ENCODE data around the gene RNU6-7. TPM values are rescaled to one million over a fixed set of nuclear protein-coding genes. Genes with fewer than 3 reads are reported as not detected.

Gene RNU6-7
- total and polyA plus RNA-seq, 4 donors, result not detected

- H3K27me3 ChIP-seq (ENCODE audit: control insufficient read depth in 3 of 3, insufficient read depth in 3 of 3, low read length in 2 of 3), result no peaks in the 10 kb centered on the region
- 89 to 92% methylated on average over 4 of the region's 4 CpGs for WGBS, 2 donors
These were observed 47.9 kb downstream of the RNU6-7 start for GRCh38 chr14:32249780-32250179.

GRCh38 chr14:32250681-32251080, 48.8 kb downstream of the RNU6-7 start:
- 84 to 86% methylated on average over 3 of the region's 3 CpGs for WGBS, 2 donors

More at GRCh38 chr14:32249780-32250179, 47.9 kb downstream of the RNU6-7 start:
- no peak for DNase-seq
- no peak for ATAC-seq (ENCODE audit: insufficient read depth, low FRiP score)
- Histone ChIP-seq H3K4me1 (ENCODE audit: control insufficient read depth in 5 of 5, insufficient read depth in 5 of 5, low read length in 5 of 5) (peaks cover 0 to 11% (median 4%) of the 10 kb centered on the region in 5 donors), H3K36me3 (ENCODE audit: control insufficient read depth in 4 of 4, insufficient read depth in 4 of 4, low read length in 4 of 4) (no peaks in the 10 kb centered on the region), H3K9ac (ENCODE audit: insufficient read depth in 1 of 2, low read length in 2 of 2) (no peak overlapping the region), H3K9me3 (ENCODE audit: control insufficient read depth in 4 of 4, insufficient read depth in 3 of 4, low read length in 3 of 4) (no peaks in the 10 kb centered on the region), H3K4me3 (no peak overlapping the region), H3K27ac (ENCODE audit: low read depth in 1 of 2, low read length in 1 of 2) (no peak overlapping the region)
- TF ChIP-seq CTCF (IDR thresholded peaks at IDR 0.05; ENCODE audit: control extremely low read depth, extremely low read depth), result no peak

GRCh38 chr14:32251530-32251929, 49.7 kb downstream of the RNU6-7 start:
- WGBS, 2 donors, result 58 to 71% methylated on average over 4 of the region's 4 CpGs
- H3K9ac ChIP-seq (ENCODE audit: insufficient read depth in 1 of 2, low read length in 2 of 2), result no peak overlapping the region
- no peaks in the 10 kb centered on the region for H3K36me3 ChIP-seq (ENCODE audit: control insufficient read depth in 4 of 4, insufficient read depth in 4 of 4, low read length in 4 of 4)
- H3K4me1 ChIP-seq (ENCODE audit: control insufficient read depth in 5 of 5, insufficient read depth in 5 of 5, low read length in 5 of 5), result peaks cover 0 to 13% (median 4%) of the 10 kb centered on the region in 5 donors
- no peak overlapping the region for H3K4me3 ChIP-seq
- H3K9me3 ChIP-seq (ENCODE audit: control insufficient read depth in 4 of 4, insufficient read depth in 3 of 4, low read length in 3 of 4), result no peaks in the 10 kb centered on the region
- TF ChIP-seq CTCF (IDR thresholded peaks at IDR 0.05; ENCODE audit: control extremely low read depth, extremely low read depth), result no peak
- peak overlapping the region in 1 of 2 donors; percentile 35 for H3K27ac ChIP-seq (ENCODE audit: low read depth in 1 of 2, low read length in 1 of 2)
- ATAC-seq (ENCODE audit: insufficient read depth, low FRiP score), result no peak
- DNase-seq, result peak in 2 of 3 donors; percentile 7 to 22
- no peaks in the 10 kb centered on the region for H3K27me3 ChIP-seq (ENCODE audit: control insufficient read depth in 3 of 3, insufficient read depth in 3 of 3, low read length in 2 of 3)

More at GRCh38 chr14:32250681-32251080, 48.8 kb downstream of the RNU6-7 start:
- Histone ChIP-seq H3K36me3 (ENCODE audit: control insufficient read depth in 4 of 4, insufficient read depth in 4 of 4, low read length in 4 of 4) (no peaks in the 10 kb centered on the region), H3K4me1 (ENCODE audit: control insufficient read depth in 5 of 5, insufficient read depth in 5 of 5, low read length in 5 of 5) (peaks cover 0 to 13% (median 4%) of the 10 kb centered on the region in 5 donors), H3K9ac (ENCODE audit: insufficient read depth in 1 of 2, low read length in 2 of 2) (no peak overlapping the region), H3K4me3 (no peak overlapping the region), H3K9me3 (ENCODE audit: control insufficient read depth in 4 of 4, insufficient read depth in 3 of 4, low read length in 3 of 4) (no peaks in the 10 kb centered on the region), H3K27ac (ENCODE audit: low read depth in 1 of 2, low read length in 1 of 2) (no peak overlapping the region), H3K27me3 (ENCODE audit: control insufficient read depth in 3 of 3, insufficient read depth in 3 of 3, low read length in 2 of 3) (no peaks in the 10 kb centered on the region)
- TF ChIP-seq CTCF (IDR thresholded peaks at IDR 0.05; ENCODE audit: control extremely low read depth, extremely low read depth), result no peak
- no peak for DNase-seq
- no peak for ATAC-seq (ENCODE audit: insufficient read depth, low FRiP score)

Small RNA genes lying within 50 kb of the gene (small RNA-seq; reads per million reads assigned to genes)
- gene RNU6-7 (ENCODE audit: low replicate concordance) (1.4 reads per million, percentile 87 among the genes with 10 or more reads in this experiment), gene RNU6-8 (ENCODE audit: low replicate concordance) (0.06 reads per million)

Other genes starting within 250 kb of the RNU6-7 start
- gene ARHGAP5, start 124.7 kb upstream of the RNU6-7 start, total RNA-seq, result 100 to 1,000 TPM in 1 of 2 donors, 10 to 100 TPM in 1; 68.9 to 220 TPM
- gene ARHGAP5, start 124.7 kb upstream of the RNU6-7 start, polyA plus RNA-seq, result 10 to 100 TPM; 12.3 to 13.4 TPM
- not detected for gene RNU6-8, start 1.2 kb downstream of the RNU6-7 start, total RNA-seq
- not detected for gene RNU6-8, start 1.2 kb downstream of the RNU6-7 start, polyA plus RNA-seq
- gene AKAP6, start 127.3 kb downstream of the RNU6-7 start, total RNA-seq, result 10 to 100 TPM; 13.8 to 27.1 TPM
- gene AKAP6, start 127.3 kb downstream of the RNU6-7 start, polyA plus RNA-seq, result 1 to 10 TPM; 1.5 to 1.6 TPM